GF-D8 (cell line): ENCODE measurements around the gene OR5T3.
"Not testable (repeated sequence)": the region's sequence is repeated elsewhere in the genome, so short reads cannot be mapped to it uniquely, and the experiment has no call there.

Experiments
- DNase-seq: peaks from one replicate; lab custom pipeline; 2025; lab: John Stamatoyannopoulos, UW

The OR5T3 gene

DNA sequence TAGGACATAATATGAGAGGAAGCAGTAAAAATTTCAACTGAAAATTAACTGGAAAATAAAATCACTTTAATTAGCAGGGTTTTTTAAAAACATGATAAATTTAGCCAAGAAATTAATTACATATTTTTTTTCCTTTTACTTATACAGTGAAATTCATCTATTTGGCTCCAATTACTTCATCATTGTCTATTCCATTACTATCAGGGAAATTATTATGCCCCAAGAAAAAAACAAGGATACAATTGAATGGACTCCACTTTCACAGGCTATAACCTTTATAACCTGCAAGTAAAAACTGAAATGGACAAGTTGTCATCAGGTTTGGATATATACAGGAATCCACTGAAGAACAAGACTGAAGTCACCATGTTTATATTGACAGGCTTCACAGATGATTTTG, at the start of gene OR5T3:
Gene OR5T3 (plus strand): TSS at position 301 of the 400 bp plus-strand sequence. CDS start 0 bp downstream, at position 301.
- DNase-seq = no peak

GRCh38 chr11:56207790-56208189, 44.3 kb upstream of the OR5T3 start:
- no peak for DNase-seq

DNA sequence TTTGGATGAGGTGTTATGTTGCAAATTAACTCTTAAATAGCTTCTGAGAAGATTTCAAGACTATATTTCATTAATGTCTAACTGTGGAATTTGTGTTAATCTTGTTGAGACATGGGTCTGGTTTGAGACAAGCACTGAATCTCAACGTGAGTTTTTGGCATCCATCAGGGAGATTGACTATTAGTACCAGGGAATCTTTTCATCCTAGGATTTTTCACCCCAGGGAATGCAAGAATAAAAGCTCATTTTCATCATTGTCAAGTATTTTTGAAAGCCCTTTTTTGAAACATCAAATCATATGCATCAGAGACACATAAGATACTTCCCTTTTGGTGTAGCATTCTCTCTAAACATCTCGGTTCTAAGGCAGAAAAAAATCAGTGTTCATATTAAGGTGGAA, 37.5 kb upstream of the OR5T3 start:
- DNase-seq = no peak

- not testable (repeated sequence) for DNase-seq
Observed at GRCh38 chr11:56219735-56220134, 32.3 kb upstream of the OR5T3 start.

- no peak for DNase-seq
Observed at GRCh38 chr11:56234155-56234554, 17.9 kb upstream of the OR5T3 start, which contains the start of gene OR5T2. Gene OR5T2, minus strand, starts transcription at chr11:56234255. Its CDS starts 1,193 bp downstream, at chr11:56233062.

- no peak for DNase-seq
Observed at GRCh38 chr11:56271092-56271491, 19.0 kb downstream of the OR5T3 start.

DNA sequence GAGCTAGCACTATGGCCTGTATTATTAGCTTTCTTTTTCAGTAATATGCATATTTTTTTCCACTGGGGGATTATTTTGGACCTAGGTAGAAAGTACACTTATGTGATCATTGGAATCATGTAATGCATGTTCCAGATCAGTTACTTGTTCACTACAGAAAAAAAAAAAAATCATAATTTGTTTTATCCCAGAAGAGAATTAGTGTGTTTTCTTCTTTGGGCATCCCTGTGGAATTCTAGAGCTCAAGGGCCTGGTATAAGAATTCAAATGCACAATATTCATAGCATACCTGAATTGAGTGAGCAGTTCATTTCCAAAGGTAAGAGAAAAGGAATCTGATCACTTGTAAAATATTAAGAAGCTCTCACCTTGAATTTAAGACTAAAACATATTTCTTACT, 21.8 kb downstream of the OR5T3 start, which contains the start of gene OR5T1:
Gene OR5T1 (plus strand): TSS at position 301 of the 400 bp plus-strand sequence. CDS start 1,485 bp downstream, outside the sequence.
- no peak for DNase-seq

DNA sequence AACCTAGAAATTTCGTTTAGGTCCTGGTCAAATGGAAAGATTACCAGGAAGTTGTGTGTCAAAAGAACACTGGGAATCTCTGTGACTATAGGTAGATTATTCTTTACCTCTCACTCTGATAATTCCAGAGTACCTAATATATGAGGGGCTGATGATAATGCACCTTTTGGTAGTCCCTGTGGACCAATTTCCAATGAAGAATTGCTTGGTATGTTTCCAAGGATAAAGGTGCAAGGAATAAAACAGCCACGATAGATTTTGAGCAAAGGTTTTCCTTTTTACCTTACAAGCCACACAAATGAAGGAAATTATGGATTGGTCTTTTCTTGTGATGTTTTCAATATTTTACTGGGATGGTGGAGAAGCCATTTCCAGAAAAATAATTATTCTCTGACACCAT, 40.1 kb downstream of the OR5T3 start, which contains the start of gene OR8H1:
Gene OR8H1 (minus strand): TSS at position 101 of the 400 bp plus-strand sequence. CDS start 1,192 bp downstream, outside the sequence.
- no peak for DNase-seq

GRCh38 chr11:56296898-56297297, 44.8 kb downstream of the OR5T3 start:
- no peak for DNase-seq
